GM12892 (cell line): Measurements from ENCODE around the gene CCDC40.

Experiments used
- POLR2A ChIP-seq: IDR thresholded peaks from 2 replicates; pipeline ENCODE4 v1.6.1; 2011; ENCODE audit warnings: low read depth, low read length, control low read depth
- POLR2AphosphoS5 ChIP-seq: IDR thresholded peaks from 2 replicates; pipeline ENCODE4 v1.6.1; 2011; ENCODE audit warnings: low read depth, low read length, control low read depth
- TAF1 ChIP-seq: IDR thresholded peaks from 2 replicates; pipeline ENCODE4 v1.6.1; 2011; ENCODE audit warnings: low read depth, mild to moderate bottlenecking, control low read depth, low read length, borderline replicate concordance

GRCh38 chr17:80122926-80123505, 86.6 kb downstream of the CCDC40 start:
- TF ChIP-seq TAF1 = no peak
- no peak for TF ChIP-seq POLR2A
- TF ChIP-seq POLR2AphosphoS5 = no peak
